ENCODE results near the gene AP5B1. TPM values are rescaled to one million over a fixed set of nuclear protein-coding genes. Genes with fewer than 3 reads are reported as not detected.
A peak's percentile ranks its signal among the peaks of the same experiment; 100 is the strongest.

AP5B1 gene
- total RNA-seq, 2 experiments from 2014 or later = 30.9 to 31.1 TPM

DNA sequence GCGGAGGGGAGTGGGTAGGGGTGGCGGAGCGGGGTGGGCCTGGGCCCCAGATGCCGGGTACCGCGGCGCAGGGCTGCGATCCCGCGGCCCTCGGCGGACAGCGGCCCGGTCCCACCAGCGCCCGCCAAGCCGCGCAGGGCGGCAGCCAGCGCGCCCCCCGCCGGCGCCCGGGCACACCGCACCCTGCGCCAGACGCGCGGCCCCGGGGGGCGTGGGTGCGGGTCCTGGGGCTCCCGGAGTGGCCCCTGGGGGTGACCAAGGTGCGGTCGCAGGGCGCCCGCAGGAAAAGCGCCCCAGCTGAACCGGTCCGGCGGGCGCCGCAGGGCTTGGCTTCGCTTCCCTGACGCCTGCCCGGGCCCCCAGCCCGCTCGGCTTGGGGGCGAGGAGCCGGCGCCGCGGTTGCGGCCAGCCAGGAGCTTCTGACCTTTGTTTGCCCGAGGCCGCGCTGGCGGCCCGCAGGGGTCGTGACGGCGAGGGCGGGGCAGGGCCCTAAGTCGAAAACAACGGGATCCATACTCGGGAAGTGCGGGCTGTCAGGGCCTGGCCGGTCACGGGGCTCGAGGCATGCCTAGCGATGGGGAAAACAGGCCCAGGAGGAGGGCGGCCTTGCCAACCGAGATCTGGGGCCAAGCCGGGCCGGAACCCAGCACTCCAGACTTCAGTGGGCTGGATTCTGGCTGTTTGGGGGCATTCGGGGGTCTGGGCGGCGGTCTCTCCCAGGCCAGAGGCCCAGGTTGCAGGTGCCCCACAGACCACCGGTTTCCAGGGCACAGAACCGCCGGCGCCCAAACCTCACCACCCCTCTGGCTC is 581 bp upstream of the AP5B1 start:
- no peak for DNase-seq
- intact Hi-C loops (cut with micrococcal nuclease) = loop anchor here (2.0 kb wide), 1 partner anchor 37 kb away; no protein-coding TSS in a partner anchor
- H3K4me3 Mint-ChIP-seq = peak overlapping the region; percentile 47

DNA sequence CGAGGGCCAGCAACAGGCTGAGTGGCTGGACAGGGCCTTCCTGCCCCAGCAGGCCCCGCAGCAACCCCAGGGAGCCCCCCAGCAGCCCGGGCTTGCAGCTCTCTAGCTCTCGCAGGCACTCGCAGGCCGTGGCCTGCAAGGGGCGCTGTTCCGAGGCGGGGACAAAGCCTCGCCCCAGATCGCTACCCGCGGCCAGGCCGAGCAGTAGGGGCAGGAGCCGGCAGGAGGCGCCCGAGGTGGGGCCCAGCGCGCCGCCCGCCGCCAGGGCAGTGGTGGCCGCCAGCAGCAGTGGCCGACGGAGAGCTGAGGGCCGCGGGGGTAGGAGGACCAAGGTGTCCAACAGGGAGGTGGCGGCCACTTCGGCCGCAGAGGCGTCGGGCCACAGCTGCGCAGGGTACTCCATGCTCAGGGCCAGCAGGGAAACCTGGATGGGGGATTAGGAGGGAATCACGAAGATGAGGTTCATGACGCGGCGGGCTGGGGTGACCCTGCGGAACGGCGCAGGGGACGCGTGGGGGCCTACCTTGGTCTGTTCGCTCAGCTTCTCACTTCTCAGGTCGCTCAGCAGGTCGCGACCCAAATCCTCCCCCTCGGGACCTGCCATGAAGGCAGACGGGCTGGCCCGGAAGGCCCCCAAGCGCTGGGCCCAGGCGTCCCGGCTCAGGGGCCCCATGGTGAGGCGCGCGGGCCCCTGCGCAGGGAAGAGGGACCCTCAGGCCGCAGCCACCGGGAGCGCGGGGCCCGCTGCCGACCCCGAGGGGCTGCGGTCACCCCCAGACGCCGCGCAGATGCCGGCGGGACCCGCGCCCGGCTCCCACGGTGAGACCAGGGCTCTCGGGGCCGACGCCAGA is 632 bp downstream of the AP5B1 start:
- H3K9me3 Mint-ChIP-seq = no peaks in the 10 kb centered on the region
- ATAC-seq (peak; percentile 85), DNase-seq (peak; percentile 91)
- H3K27ac Mint-ChIP-seq = peak overlapping the region; percentile 89
- peaks cover 6% of the 10 kb centered on the region for H3K27me3 Mint-ChIP-seq
- peaks cover 25% of the 10 kb centered on the region for H3K4me1 Mint-ChIP-seq (ENCODE audit: low read depth)
- peaks cover 18% of the 10 kb centered on the region for H3K36me3 Mint-ChIP-seq (ENCODE audit: low read depth)
- CTCF ChIA-PET = interaction anchor here (0.6 to 12.0 kb wide), 71 partner anchors 9 to 518 kb away, joined by 3 to 235 read pairs (median 5); partner anchors contain the start of genes BANF1, CCDC85B, FIBP and KAT5
- intact Hi-C loops (cut with micrococcal nuclease) = loop anchor here (2.0 kb wide), 1 partner anchor 39 kb away; no protein-coding TSS in a partner anchor
- POLR2A ChIA-PET = interaction anchor here (0.6 to 2.5 kb wide), 21 partner anchors 8 to 511 kb away, joined by 3 to 15 read pairs (median 3); partner anchors contain the start of genes CCDC85B, KAT5 and RELA
- TF ChIP-seq, protein P1, sequence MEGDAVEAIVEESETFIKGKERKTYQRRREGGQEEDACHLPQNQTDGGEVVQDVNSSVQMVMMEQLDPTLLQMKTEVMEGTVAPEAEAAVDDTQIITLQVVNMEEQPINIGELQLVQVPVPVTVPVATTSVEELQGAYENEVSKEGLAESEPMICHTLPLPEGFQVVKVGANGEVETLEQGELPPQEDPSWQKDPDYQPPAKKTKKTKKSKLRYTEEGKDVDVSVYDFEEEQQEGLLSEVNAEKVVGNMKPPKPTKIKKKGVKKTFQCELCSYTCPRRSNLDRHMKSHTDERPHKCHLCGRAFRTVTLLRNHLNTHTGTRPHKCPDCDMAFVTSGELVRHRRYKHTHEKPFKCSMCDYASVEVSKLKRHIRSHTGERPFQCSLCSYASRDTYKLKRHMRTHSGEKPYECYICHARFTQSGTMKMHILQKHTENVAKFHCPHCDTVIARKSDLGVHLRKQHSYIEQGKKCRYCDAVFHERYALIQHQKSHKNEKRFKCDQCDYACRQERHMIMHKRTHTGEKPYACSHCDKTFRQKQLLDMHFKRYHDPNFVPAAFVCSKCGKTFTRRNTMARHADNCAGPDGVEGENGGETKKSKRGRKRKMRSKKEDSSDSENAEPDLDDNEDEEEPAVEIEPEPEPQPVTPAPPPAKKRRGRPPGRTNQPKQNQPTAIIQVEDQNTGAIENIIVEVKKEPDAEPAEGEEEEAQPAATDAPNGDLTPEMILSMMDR (IDR thresholded peaks at IDR 0.05) = peak; percentile 100
- peak overlapping the region; percentile 89 for H3K4me3 Mint-ChIP-seq

More for the DNA sequence above, 581 bp upstream of the AP5B1 start:
- peaks cover 29% of the 10 kb centered on the region for H3K4me1 Mint-ChIP-seq (ENCODE audit: low read depth)
- peak; percentile 45 for ATAC-seq
- peaks cover 16% of the 10 kb centered on the region for H3K36me3 Mint-ChIP-seq (ENCODE audit: low read depth)
- CTCF ChIA-PET = interaction anchor here (0.8 to 12.0 kb wide), 24 partner anchors 8 to 221 kb away, joined by 3 to 235 read pairs (median 17); partner anchors contain the start of genes BANF1, CCDC85B, FIBP and KAT5
- POLR2A ChIA-PET = interaction anchor here (0.6 to 2.5 kb wide), 6 partner anchors 9 to 510 kb away, joined by 3 to 15 read pairs (median 5); no protein-coding TSS in a partner anchor
- H3K9me3 Mint-ChIP-seq = no peaks in the 10 kb centered on the region
- TF ChIP-seq, protein P1 (IDR thresholded peaks at IDR 0.05) = peak; percentile 50
- peaks cover 15% of the 10 kb centered on the region for H3K27me3 Mint-ChIP-seq
- no peak overlapping the region for H3K27ac Mint-ChIP-seq

DNA sequence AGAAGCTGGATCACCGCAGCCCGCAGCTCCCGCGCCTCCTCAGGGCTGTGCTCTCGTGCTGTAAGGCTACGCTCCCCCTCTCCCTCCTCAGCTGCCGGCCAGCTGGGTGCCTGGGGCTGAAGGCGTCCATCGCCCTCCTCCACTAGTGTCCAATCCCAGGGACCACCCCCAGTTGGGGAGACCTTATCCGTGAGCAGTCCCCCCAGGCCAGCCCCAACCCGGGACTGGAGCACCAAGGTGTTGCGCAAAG is 1.2 kb downstream of the AP5B1 start:
- Mint-ChIP-seq H3K4me1 (ENCODE audit: low read depth) (peaks cover 26% of the 10 kb centered on the region), H3K27ac (peak overlapping the region; percentile 89), H3K9me3 (no peaks in the 10 kb centered on the region), H3K4me3 (peak overlapping the region; percentile 89), H3K27me3 (peaks cover 4% of the 10 kb centered on the region), H3K36me3 (ENCODE audit: low read depth) (peaks cover 18% of the 10 kb centered on the region)
- POLR2A ChIA-PET = interaction anchor here (0.6 to 2.5 kb wide), 16 partner anchors 9 to 273 kb away, joined by 3 to 15 read pairs (median 3); partner anchors contain the start of genes KAT5 and RELA
- TF ChIP-seq, protein P1 (IDR thresholded peaks at IDR 0.05) = no peak
- DNase-seq (no peak), ATAC-seq (no peak)
- intact Hi-C loops (cut with micrococcal nuclease) = no loop called here
- CTCF ChIA-PET = interaction anchor here (0.6 to 12.0 kb wide), 62 partner anchors 9 to 518 kb away, joined by 3 to 235 read pairs (median 6); partner anchors contain the start of genes BANF1, CCDC85B, FIBP and KAT5

DNA sequence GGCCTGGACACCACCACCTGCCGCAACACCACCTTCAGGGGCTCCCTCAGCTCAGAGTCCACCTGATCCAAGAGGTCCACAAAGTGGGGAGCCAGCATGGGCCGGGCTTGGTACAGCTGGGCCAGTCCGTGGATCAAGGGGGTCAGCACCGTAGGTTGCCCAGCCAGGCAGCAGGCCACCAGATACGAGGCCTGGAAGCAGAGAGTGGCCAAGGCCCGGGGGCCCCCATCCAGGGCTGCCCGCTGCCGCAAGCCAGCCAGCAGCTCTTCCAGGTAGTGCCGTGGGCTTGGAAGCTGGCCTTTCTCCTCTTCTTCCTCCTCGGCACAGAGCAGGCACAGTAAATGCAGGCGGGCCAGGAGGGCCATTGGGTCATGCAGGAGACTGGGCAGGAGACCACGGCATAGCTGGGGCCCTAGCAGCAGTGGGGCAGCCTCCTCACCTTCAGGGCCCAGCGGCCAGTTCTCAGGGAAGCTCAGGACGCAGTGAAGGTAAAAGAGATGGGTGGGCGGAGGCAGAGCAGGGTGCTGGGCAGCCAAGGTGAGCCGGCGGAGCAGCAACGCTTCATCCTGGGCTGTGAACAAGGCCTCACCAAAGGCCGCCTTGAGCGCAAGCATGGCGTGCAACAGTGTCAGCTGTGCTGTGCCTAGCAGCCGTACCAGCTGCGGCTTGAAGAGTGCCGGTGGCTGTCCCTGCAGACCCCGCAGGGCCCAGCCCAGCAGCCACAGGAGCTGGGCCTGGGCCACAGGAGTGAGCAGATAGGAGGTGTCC is 1.7 kb downstream of the AP5B1 start:
- Mint-ChIP-seq H3K4me3 (peak overlapping the region; percentile 89), H3K27ac (no peak overlapping the region), H3K36me3 (ENCODE audit: low read depth) (peaks cover 18% of the 10 kb centered on the region), H3K27me3 (peaks cover 4% of the 10 kb centered on the region), H3K4me1 (ENCODE audit: low read depth) (peaks cover 30% of the 10 kb centered on the region), H3K9me3 (no peaks in the 10 kb centered on the region)
- no peak for ATAC-seq
- intact Hi-C loops (cut with micrococcal nuclease) = no loop called here
- DNase-seq = no peak
- TF ChIP-seq, protein P1 (IDR thresholded peaks at IDR 0.05) = no peak
- CTCF ChIA-PET = interaction anchor here (0.6 to 12.0 kb wide), 61 partner anchors 8 to 519 kb away, joined by 3 to 235 read pairs (median 6); partner anchors contain the start of genes BANF1, CCDC85B, FIBP and KAT5
- POLR2A ChIA-PET = interaction anchor here (0.6 to 2.5 kb wide), 12 partner anchors 9 to 209 kb away, joined by 3 to 15 read pairs (median 4); partner anchors contain the start of gene KAT5
